K562 (cell line): Measurements from ENCODE around the gene TRA2B. TPM values are rescaled to one million over a fixed set of nuclear protein-coding genes. Genes with fewer than 3 reads are reported as not detected.

Experiments used
- ARID4B ChIP-seq: sonication (generic); formaldehyde crosslinking; IDR thresholded peaks from 2 replicates; pipeline ENCODE4 v1.8.0; 2022; ENCODE audit warnings: mild to moderate bottlenecking, missing genetic modification reagents
- CTCF ChIP-seq, 3 experiments: IDR thresholded peaks in 2 of 3; conservative IDR thresholded peaks in 1 of 3; 2 replicates each; pipeline ENCODE4 v1.5.1; 2011 to 2012; ENCODE audit warnings: low read length in 3 of 3, mild to moderate bottlenecking in 3 of 3, control low read depth in 2 of 3, improper control_type of control experiment in 1 of 3, inconsistent platforms in 1 of 3, low read depth in 1 of 3, mixed read lengths in 1 of 3, moderate library complexity in 1 of 3; ENCODE audit not compliant: insufficient read depth in 2 of 3
- ELF1 ChIP-seq: fragments of 200-800 bp; sonication (Bioruptor generic); IDR thresholded peaks from 2 replicates; pipeline ENCODE4 v1.6.1; 2016; ENCODE audit warnings: missing genetic modification characterization, missing compliant biosample characterization
- KDM1A ChIP-seq, 2 experiments: fragments of 450-650 bp; IDR thresholded peaks; 2 replicates each; pipeline ENCODE4 v1.6.1; 2016; ENCODE audit warnings: mild to moderate bottlenecking in 2 of 2
- PTRF ChIP-seq: fragments of 450-650 bp; IDR thresholded peaks from 2 replicates; pipeline ENCODE4 v1.6.1; 2016; ENCODE audit warnings: mild to moderate bottlenecking, missing genetic modification characterization, missing compliant biosample characterization
- RAD21 ChIP-seq, 2 experiments: fragments of 250-450 bp in 1 of 2; fragments of 450-650 bp in 1 of 2; sonication (Bioruptor Pico) in 1 of 2; formaldehyde crosslinking in 1 of 2; IDR thresholded peaks in 1 of 2; conservative IDR thresholded peaks in 1 of 2; 2 replicates each; pipeline versions ENCODE4 v1.4.0 to v1.8.0; 2020 to 2022; ENCODE audit warnings: mild to moderate bottlenecking in 2 of 2, moderate library complexity in 1 of 2
- RB1 ChIP-seq: fragments of 450-650 bp; IDR thresholded peaks from 2 replicates; pipeline ENCODE4 v1.6.1; 2017; ENCODE audit warnings: low read depth, mild to moderate bottlenecking
- REST ChIP-seq, 2 experiments: fragments of 450-650 bp; formaldehyde crosslinking in 1 of 2; IDR thresholded peaks; 2 replicates each; pipeline versions ENCODE4 v1.4.0 to v1.6.1; 2014 to 2020; ENCODE audit warnings: mild to moderate bottlenecking in 2 of 2, borderline replicate concordance in 1 of 2, low read depth in 1 of 2
- polyA plus RNA-seq, 8 experiments: library from polyadenylated mRNA; depleted of rRNA in 4 of 8; stranded (reverse) in 5 of 8; unstranded in 3 of 8; fragments of >200 nt; fragmentation: Nextera tagmentation in 2 of 8; fragmentation: Illumina TruSeq in 1 of 8; extraction: Ambion mirVana in 2 of 8; extraction: Trizol in 1 of 8; gene quantifications; 2 replicates each; pipeline versions ENCODE4 v1.2.1 to v1.2.3, GENCODE V29; 2011 to 2014; ENCODE audit warnings: inconsistent platforms in 1 of 8, missing spikeins in 1 of 8
- total RNA-seq, 7 experiments: library from RNA; depleted of rRNA in 6 of 7; stranded (reverse); fragments of >200 nt in 6 of 7; fragmentation: Illumina TruSeq in 2 of 7; extraction: Trizol in 2 of 7; gene quantifications; 2 replicates each; pipeline versions ENCODE4 v1.2.1 to v1.2.3, GENCODE V29; 2011 to 2021; ENCODE audit warnings: low replicate concordance in 1 of 7

The TRA2B gene
- total and polyA plus RNA-seq, 9 of the 15 experiments (the other 6 are each of a cell fraction or from before 2014, with no cell fraction given): 105 to 411 (median 278) TPM

- TF ChIP-seq REST (IDR thresholded peaks at IDR 0.05; ENCODE audit: borderline replicate concordance): peak; percentile 55; the same call in 1 of the 2 replicates
- no peak for TF ChIP-seq REST (CRISPR knock-in tag; IDR thresholded peaks at IDR 0.05; ENCODE audit: low read depth)
- peak; percentile 41; the same call in 1 of the 2 replicates for TF ChIP-seq RB1
- no peak for TF ChIP-seq ARID4B
- no peak for TF ChIP-seq KDM1A (IDR thresholded peaks at IDR 0.05)
- 0 out of 2 replicates have a peak, but pooled peaks have one; percentile 17 for TF ChIP-seq ELF1 (tag)
- peak; percentile 84 to 97 (median 94) for TF ChIP-seq CTCF (IDR thresholded peaks at IDR 0.05 in 2 of 3, conservative IDR thresholded peaks at IDR 0.05 in 1 of 3; ENCODE audit: insufficient read depth in 2 of 3, low read depth in 1 of 3, low read length in 3 of 3)
- peak; percentile 40 to 69 for TF ChIP-seq RAD21 (CRISPR knock-in tag; conservative IDR thresholded peaks at IDR 0.05 in 1 of 2, IDR thresholded peaks at IDR 0.05 in 1 of 2)
- TF ChIP-seq PTRF (tag): no peak
Observed at GRCh38 chr3:185942907-185943759, 5.3 kb upstream of the TRA2B start (continued).
